ENCODE results near the gene RAPGEF4. TPM values are rescaled to one million over a fixed set of nuclear protein-coding genes. Genes with fewer than 3 reads are reported as not detected.

RAPGEF4 gene
- total RNA-seq, 1 experiment from 2014 or later, result 0.62 TPM

DNA sequence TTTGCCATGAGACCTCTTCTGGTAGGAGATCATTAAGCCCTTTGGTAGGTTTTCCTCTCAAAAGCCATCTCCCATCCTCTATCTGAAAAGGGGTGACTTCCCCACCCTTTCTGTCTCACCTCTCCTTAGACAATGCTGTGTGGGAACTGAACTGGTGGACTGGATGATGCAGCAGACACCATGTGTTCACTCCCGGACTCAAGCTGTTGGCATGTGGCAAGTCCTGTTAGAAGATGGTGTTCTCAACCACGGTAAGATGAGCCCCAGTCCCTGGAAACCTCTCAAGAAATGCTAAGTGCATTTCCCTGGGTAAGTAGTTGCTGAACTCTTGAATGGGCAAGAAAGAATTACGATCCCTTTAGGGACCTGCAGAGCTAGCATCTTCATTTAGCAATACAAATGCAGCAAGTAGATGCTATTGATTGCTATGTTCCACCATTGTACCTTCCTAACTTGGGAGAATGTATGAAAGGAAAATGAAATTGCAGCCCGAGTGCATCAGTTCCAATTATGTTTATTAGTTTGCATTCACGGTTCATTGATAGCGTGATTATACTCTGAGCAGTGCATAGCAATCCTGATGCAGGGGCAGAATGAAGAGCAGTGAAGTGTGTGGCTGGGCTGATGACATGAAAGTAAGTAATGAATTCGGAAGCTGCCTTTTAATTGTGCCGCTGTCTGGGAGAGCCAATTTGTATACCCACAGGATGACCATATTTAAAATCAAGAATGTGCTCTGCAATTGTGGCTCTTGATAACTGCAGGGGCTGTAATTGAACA lies 230.0 kb downstream of the RAPGEF4 start:
- ChIA-PET CTCF (no interaction called here), POLR2A (no interaction called here)
- no TSS peak for BruUV-seq (replicated peaks)
- DNase-seq (ENCODE audit: low read depth, low spot score) (no peak), ATAC-seq (no peak)
- no peak for TF ChIP-seq TCF7L2 (IDR thresholded peaks at IDR 0.05; ENCODE audit: low read depth, low read length)
- no peak for TF ChIP-seq SIN3A (IDR thresholded peaks at IDR 0.05; ENCODE audit: borderline replicate concordance, insufficient read depth, low read depth, low read length)
- TF ChIP-seq POLR2AphosphoS5 (IDR thresholded peaks at IDR 0.05; ENCODE audit: low read depth, low read length), result no peak
- TF ChIP-seq REST (IDR thresholded peaks at IDR 0.05; ENCODE audit: insufficient read depth in 1 of 2, low read depth in 2 of 2, low read length in 1 of 2), result no peak
- TF ChIP-seq, protein P1, sequence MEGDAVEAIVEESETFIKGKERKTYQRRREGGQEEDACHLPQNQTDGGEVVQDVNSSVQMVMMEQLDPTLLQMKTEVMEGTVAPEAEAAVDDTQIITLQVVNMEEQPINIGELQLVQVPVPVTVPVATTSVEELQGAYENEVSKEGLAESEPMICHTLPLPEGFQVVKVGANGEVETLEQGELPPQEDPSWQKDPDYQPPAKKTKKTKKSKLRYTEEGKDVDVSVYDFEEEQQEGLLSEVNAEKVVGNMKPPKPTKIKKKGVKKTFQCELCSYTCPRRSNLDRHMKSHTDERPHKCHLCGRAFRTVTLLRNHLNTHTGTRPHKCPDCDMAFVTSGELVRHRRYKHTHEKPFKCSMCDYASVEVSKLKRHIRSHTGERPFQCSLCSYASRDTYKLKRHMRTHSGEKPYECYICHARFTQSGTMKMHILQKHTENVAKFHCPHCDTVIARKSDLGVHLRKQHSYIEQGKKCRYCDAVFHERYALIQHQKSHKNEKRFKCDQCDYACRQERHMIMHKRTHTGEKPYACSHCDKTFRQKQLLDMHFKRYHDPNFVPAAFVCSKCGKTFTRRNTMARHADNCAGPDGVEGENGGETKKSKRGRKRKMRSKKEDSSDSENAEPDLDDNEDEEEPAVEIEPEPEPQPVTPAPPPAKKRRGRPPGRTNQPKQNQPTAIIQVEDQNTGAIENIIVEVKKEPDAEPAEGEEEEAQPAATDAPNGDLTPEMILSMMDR (IDR thresholded peaks at IDR 0.05), result no peak
- Histone ChIP-seq H3K9me3 (ENCODE audit: control insufficient read depth, insufficient read depth, low read depth, low read length) (no peaks in the 10 kb centered on the region), H3K27ac (ENCODE audit: low read length) (no peak overlapping the region), H3K36me3 (ENCODE audit: control insufficient read depth, insufficient read depth, low read length) (no peaks in the 10 kb centered on the region), H3K27me3 (ENCODE audit: control insufficient read depth, insufficient read depth, low read length) (no peaks in the 10 kb centered on the region), H3K4me3 (ENCODE audit: low read depth in 2 of 2, low read length in 2 of 2) (no peak overlapping the region), H3K4me1 (ENCODE audit: control insufficient read depth, insufficient read depth, low read length) (peaks cover 15% of the 10 kb centered on the region)
- intact Hi-C loops (cut with micrococcal nuclease; ENCODE audit: unreplicated experiment) (no loop called here), in situ Hi-C loops (cut with HindIII; ENCODE audit: low pct_unique_long_range_greater_than_20kb, low sequenced_read_pairs) (no loop called here)

- no peaks in the 10 kb centered on the region for H3K27me3 ChIP-seq (ENCODE audit: control insufficient read depth, insufficient read depth, low read length)
- peaks cover 18% of the 10 kb centered on the region for H3K4me1 ChIP-seq (ENCODE audit: control insufficient read depth, insufficient read depth, low read length)
- CTCF ChIA-PET, result no interaction called here
- no peaks in the 10 kb centered on the region for H3K36me3 ChIP-seq (ENCODE audit: control insufficient read depth, insufficient read depth, low read length)
- no peaks in the 10 kb centered on the region for H3K9me3 ChIP-seq (ENCODE audit: control insufficient read depth, insufficient read depth, low read depth, low read length)
- no peak for ATAC-seq
- POLR2A ChIA-PET, result no interaction called here
- H3K27ac ChIP-seq (ENCODE audit: low read length), result 0 out of 2 replicates have a peak overlapping the region, but pooled peaks have one; percentile 34
- TF ChIP-seq SIN3A (IDR thresholded peaks at IDR 0.05; ENCODE audit: borderline replicate concordance, insufficient read depth, low read depth, low read length) (no peak), TCF7L2 (IDR thresholded peaks at IDR 0.05; ENCODE audit: low read depth, low read length) (no peak), REST (IDR thresholded peaks at IDR 0.05; ENCODE audit: insufficient read depth in 1 of 2, low read depth in 2 of 2, low read length in 1 of 2) (no peak), POLR2AphosphoS5 (IDR thresholded peaks at IDR 0.05; ENCODE audit: low read depth, low read length) (no peak)
- TF ChIP-seq, protein P1 (IDR thresholded peaks at IDR 0.05), result no peak
- H3K4me3 ChIP-seq (ENCODE audit: low read depth in 2 of 2, low read length in 2 of 2), result no peak overlapping the region
- no TSS peak for BruUV-seq (replicated peaks)
- in situ Hi-C loops (cut with HindIII; ENCODE audit: low pct_unique_long_range_greater_than_20kb, low sequenced_read_pairs) (no loop called here), intact Hi-C loops (cut with micrococcal nuclease; ENCODE audit: unreplicated experiment) (no loop called here)
- no peak for DNase-seq (ENCODE audit: low read depth, low spot score)
These were observed 231.7 kb downstream of the RAPGEF4 start for GRCh38 chr2:172967036-172967982.

Measured in Panc1 (cell line).